Right cardiac atrium (tissue), 5 donors: ENCODE data around the gene SIK1. TPM values are rescaled to one million over a fixed set of nuclear protein-coding genes. Genes with fewer than 3 reads are reported as not detected.

Experiments used
- ATAC-seq, 2 donors: fragments of 200-7000 bp; cut with Tn5 transposase; one replicate each; pipeline versions ENCODE4 v1.8.0 to v1.9.1; 2020; ENCODE audit warnings: moderate library complexity in 2 of 2, mild to moderate bottlenecking in 1 of 2
- DNase-seq, 3 donors: peaks; one replicate each; pipeline ENCODE4 v3.0.0-alpha.2; 2020
- H3K27ac ChIP-seq: one replicate; pipeline ENCODE4 v1.5.1; 2013; ENCODE audit warnings: mild to moderate bottlenecking, low read length, control low read depth, moderate library complexity
- H3K27me3 ChIP-seq: one replicate; pipeline ENCODE4 v1.6.1; 2013; ENCODE audit not compliant: control insufficient read depth, insufficient read depth
- H3K4me1 ChIP-seq: one replicate; pipeline ENCODE4 v1.6.1; 2013; ENCODE audit warnings: low read length; ENCODE audit not compliant: control insufficient read depth, insufficient read depth
- H3K4me3 ChIP-seq: one replicate; pipeline ENCODE4 v1.5.1; 2013; ENCODE audit warnings: low read length, control low read depth
- H3K9me3 ChIP-seq: one replicate; pipeline ENCODE4 v1.6.1; 2013; ENCODE audit warnings: low read length; ENCODE audit not compliant: control insufficient read depth
- WGBS: extraction: QIAGEN DNeasy Blood & Tissue Kit; methylation state at CpG from one replicate; pipeline ENCODE4 v1.1.7; 2013; 5-methylcytosine and 5-hydroxymethylcytosine counted together
- intact Hi-C, 4 donors: fragments of 100-400 bp; cut with DNase I; formaldehyde crosslinking; loops; one replicate each; pipeline versions ENCODE4 v1.11.0 to v1.14.0; 2022 to 2023
- polyA plus RNA-seq: library from polyadenylated mRNA; stranded (reverse); fragments of 200-250 nt; gene quantifications from one replicate; pipeline ENCODE4 v1.2.3, GENCODE V29; 2013
- total RNA-seq, 4 donors: library from RNA; stranded (reverse); fragmentation: NEBNext Ultra II Directional; extraction: Animal tissue kit (Norgen Biotek cat#: 25700); gene quantifications; one replicate each; pipeline ENCODE4 v1.2.1, GENCODE V29; 2021
- donor health status: healthy with polysubstance abuse.
- donor health status: DM: no; HTN: yes; CAD: no.
- donor health status: DM: no; HTN: no; CAD: no.
- donor health status: DM: no; HTN: yes; CAD: no; lungs with severe emphysema.
- donor health status: DM: yes; HTN: yes; CAD: no.

The SIK1 gene
- total and polyA plus RNA-seq, 5 donors, result 7.7 to 63.9 (median 16.4) TPM

GRCh38 chr21:43365611-43366426, 61.1 kb downstream of the SIK1 start:
- Histone ChIP-seq H3K27ac (no peak overlapping the region), H3K9me3 (no peaks in the 10 kb centered on the region), H3K27me3 (no peaks in the 10 kb centered on the region), H3K4me1 (peaks cover 5% of the 10 kb centered on the region), H3K4me3 (no peak overlapping the region)
- intact Hi-C loops, result no loop called here
- 62% methylated on average over 20 of the region's 20 CpGs for WGBS
- no peak for ATAC-seq
- peak in 2 of 3 donors; percentile 54 to 58 for DNase-seq

GRCh38 chr21:43364851-43365424, 62.0 kb downstream of the SIK1 start:
- intact Hi-C loops, result no loop called here
- WGBS, result 76% methylated on average over 18 of the region's 18 CpGs
- ATAC-seq (no peak), DNase-seq (peak; percentile 13 to 48 (median 47))
- no peak overlapping the region for H3K27ac ChIP-seq
- H3K4me1 ChIP-seq, result peaks cover 6% of the 10 kb centered on the region
- no peak overlapping the region for H3K4me3 ChIP-seq
- no peaks in the 10 kb centered on the region for H3K9me3 ChIP-seq
- H3K27me3 ChIP-seq, result no peaks in the 10 kb centered on the region

Other genes starting within 250 kb of the SIK1 start
- under 1 TPM; 0.21 to 0.42 (median 0.38) TPM for gene HSF2BP, start 232.4 kb upstream of the SIK1 start, total RNA-seq
- 0.18 TPM for gene HSF2BP, start 232.4 kb upstream of the SIK1 start, polyA plus RNA-seq
- gene RRP1B, start 232.4 kb upstream of the SIK1 start, total RNA-seq, result 10 to 100 TPM; 10.5 to 12.5 (median 11.5) TPM
- gene RRP1B, start 232.4 kb upstream of the SIK1 start, polyA plus RNA-seq, result 4.7 TPM